ENCODE results near the gene HSPA8. TPM values are rescaled to one million over a fixed set of nuclear protein-coding genes. Genes with fewer than 3 reads are reported as not detected.

Gene HSPA8
- total and polyA plus RNA-seq, 2 experiments from 2014 or later, result 386 to 839 TPM

- Histone ChIP-seq H3K27ac (no peak overlapping the region), H3K4me3 (no peak overlapping the region), H3K9me3 (ENCODE audit: low read depth) (no peaks in the 10 kb centered on the region), H3K27me3 (no peaks in the 10 kb centered on the region), H3K36me3 (no peaks in the 10 kb centered on the region), H3K4me1 (ENCODE audit: low read depth) (no peaks in the 10 kb centered on the region)
- no peak for TF ChIP-seq CTCF (IDR thresholded peaks at IDR 0.05; ENCODE audit: low read depth, low read length)
- DNase-seq (ENCODE audit: low read depth in 1 of 2, low spot score in 1 of 2), result no peak
These were observed 26.1 kb downstream of the HSPA8 start for GRCh38 chr11:123035831-123036230.

- TF ChIP-seq CTCF (IDR thresholded peaks at IDR 0.05; ENCODE audit: low read depth, low read length), result no peak
- DNase-seq (ENCODE audit: low read depth in 1 of 2, low spot score in 1 of 2), result no peak
- H3K27ac ChIP-seq, result no peak overlapping the region
- no peaks in the 10 kb centered on the region for H3K9me3 ChIP-seq (ENCODE audit: low read depth)
- H3K27me3 ChIP-seq, result no peaks in the 10 kb centered on the region
- peaks cover 11% of the 10 kb centered on the region for H3K4me1 ChIP-seq (ENCODE audit: low read depth)
- H3K36me3 ChIP-seq, result no peaks in the 10 kb centered on the region
- no peak overlapping the region for H3K4me3 ChIP-seq
These were observed 27.3 kb downstream of the HSPA8 start for GRCh38 chr11:123034597-123034996.

- Histone ChIP-seq H3K4me1 (ENCODE audit: low read depth) (peaks cover 11% of the 10 kb centered on the region), H3K4me3 (no peak overlapping the region), H3K9me3 (ENCODE audit: low read depth) (no peaks in the 10 kb centered on the region), H3K27ac (no peak overlapping the region), H3K36me3 (no peaks in the 10 kb centered on the region), H3K27me3 (no peaks in the 10 kb centered on the region)
- peak in 1 of 2 donors; percentile 57 for DNase-seq (ENCODE audit: low read depth in 1 of 2, low spot score in 1 of 2)
- TF ChIP-seq CTCF (IDR thresholded peaks at IDR 0.05; ENCODE audit: low read depth, low read length), result peak; percentile 63
These were observed 28.0 kb downstream of the HSPA8 start for GRCh38 chr11:123033895-123034294.

GRCh38 chr11:123030517-123030916 is 31.4 kb downstream of the HSPA8 start:
- H3K9me3 ChIP-seq (ENCODE audit: low read depth), result no peaks in the 10 kb centered on the region
- no peak overlapping the region for H3K4me3 ChIP-seq
- no peaks in the 10 kb centered on the region for H3K27me3 ChIP-seq
- no peak for TF ChIP-seq CTCF (IDR thresholded peaks at IDR 0.05; ENCODE audit: low read depth, low read length)
- H3K4me1 ChIP-seq (ENCODE audit: low read depth), result peaks cover 11% of the 10 kb centered on the region
- H3K27ac ChIP-seq, result no peak overlapping the region
- H3K36me3 ChIP-seq, result no peaks in the 10 kb centered on the region
- DNase-seq (ENCODE audit: low read depth in 1 of 2, low spot score in 1 of 2), result no peak

GRCh38 chr11:123020968-123021367 is 41.0 kb downstream of the HSPA8 start:
- peak; percentile 73 to 74 for DNase-seq (ENCODE audit: low read depth in 1 of 2, low spot score in 1 of 2)
- peaks cover 5% of the 10 kb centered on the region for H3K4me1 ChIP-seq (ENCODE audit: low read depth)
- H3K4me3 ChIP-seq, result no peak overlapping the region
- H3K9me3 ChIP-seq (ENCODE audit: low read depth), result no peaks in the 10 kb centered on the region
- no peaks in the 10 kb centered on the region for H3K27me3 ChIP-seq
- H3K36me3 ChIP-seq, result no peaks in the 10 kb centered on the region
- H3K27ac ChIP-seq, result no peak overlapping the region
- TF ChIP-seq CTCF (IDR thresholded peaks at IDR 0.05; ENCODE audit: low read depth, low read length), result peak; percentile 80

GRCh38 chr11:123018702-123019101 is 43.2 kb downstream of the HSPA8 start:
- no peak for DNase-seq (ENCODE audit: low read depth in 1 of 2, low spot score in 1 of 2)
- TF ChIP-seq CTCF (IDR thresholded peaks at IDR 0.05; ENCODE audit: low read depth, low read length), result no peak
- Histone ChIP-seq H3K9me3 (ENCODE audit: low read depth) (no peaks in the 10 kb centered on the region), H3K27me3 (no peaks in the 10 kb centered on the region), H3K4me3 (no peak overlapping the region), H3K27ac (no peak overlapping the region), H3K4me1 (ENCODE audit: low read depth) (peaks cover 5% of the 10 kb centered on the region), H3K36me3 (no peaks in the 10 kb centered on the region)

Measured in cardiac muscle cell (in vitro differentiated cells and primary cell).